PFSK-1 (cell line): ENCODE data around the gene MYCBP2.

Experiments used
- FOXP2 ChIP-seq: optimal IDR thresholded peaks from 2 replicates; pipeline ENCODE3; 2011; ENCODE audit warnings: borderline replicate concordance, control low read depth, inconsistent platforms; ENCODE audit not compliant: insufficient read depth; ENCODE audit errors: extremely low read length, extremely low read depth
- POLR2AphosphoS5 ChIP-seq: IDR thresholded peaks from 2 replicates; pipeline ENCODE4 v1.6.1; 2012; ENCODE audit warnings: low read depth, mild to moderate bottlenecking, control low read depth, low read length, moderate library complexity
- REST ChIP-seq, 2 experiments: IDR thresholded peaks; 2 replicates each; pipeline versions ENCODE4 v1.6.1 to v1.8.0; 2011 to 2012; ENCODE audit warnings: low read depth in 2 of 2, low read length in 2 of 2, control low read depth in 1 of 2, inconsistent platforms in 1 of 2, mild to moderate bottlenecking in 1 of 2, moderate library complexity in 1 of 2; ENCODE audit not compliant: insufficient read depth in 1 of 2
- SIN3A ChIP-seq: IDR thresholded peaks from 2 replicates; pipeline ENCODE4 v1.6.1; 2012; ENCODE audit warnings: mild to moderate bottlenecking, low read length, moderate library complexity, borderline replicate concordance; ENCODE audit not compliant: insufficient read depth
- TAF1 ChIP-seq: IDR thresholded peaks from 2 replicates; pipeline ENCODE4 v1.6.1; 2012; ENCODE audit warnings: low read length, control low read depth, borderline replicate concordance; ENCODE audit not compliant: insufficient read depth

MYCBP2 gene

GRCh38 chr13:77040076-77040475 is 286.8 kb downstream of the MYCBP2 start:
- no peak for TF ChIP-seq REST (IDR thresholded peaks at IDR 0.05; ENCODE audit: insufficient read depth in 1 of 2, low read depth in 2 of 2, low read length in 2 of 2)
- TF ChIP-seq SIN3A, result no peak
- TF ChIP-seq FOXP2, result no peak
- TF ChIP-seq POLR2AphosphoS5, result no peak
- no peak for TF ChIP-seq TAF1

DNA sequence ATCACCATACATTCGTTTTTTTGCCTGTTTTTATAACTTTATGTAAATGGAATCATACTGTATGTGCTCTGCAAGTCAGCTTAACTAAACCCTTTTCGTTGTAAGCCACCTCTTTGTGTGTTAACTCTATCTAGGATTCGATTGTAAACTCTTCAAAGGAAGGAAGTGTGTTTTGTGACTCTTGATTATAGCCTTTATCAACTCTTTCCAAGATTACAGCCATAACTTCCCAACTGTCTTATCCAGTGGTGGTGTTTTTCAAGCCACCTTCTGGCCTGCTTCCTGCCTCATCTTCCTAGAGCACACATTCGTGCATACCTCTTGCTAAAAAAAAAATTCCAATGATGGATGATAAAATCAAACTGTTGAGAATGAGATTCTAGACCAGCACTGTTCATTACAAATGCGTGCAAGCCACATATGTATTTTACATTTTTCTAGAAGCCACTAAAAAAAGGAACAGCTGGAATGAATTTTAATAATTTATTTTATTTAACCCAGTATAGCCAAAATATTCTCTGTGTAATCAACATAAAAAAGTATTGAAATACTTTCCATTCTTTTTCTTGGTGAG is 287.9 kb downstream of the MYCBP2 start:
- TF ChIP-seq TAF1 (no peak), SIN3A (no peak), REST (IDR thresholded peaks at IDR 0.05; ENCODE audit: insufficient read depth in 1 of 2, low read depth in 2 of 2, low read length in 2 of 2) (no peak), FOXP2 (no peak), POLR2AphosphoS5 (no peak)

GRCh38 chr13:77036279-77036678 is 290.6 kb downstream of the MYCBP2 start:
- TF ChIP-seq TAF1 (no peak), SIN3A (no peak), REST (IDR thresholded peaks at IDR 0.05; ENCODE audit: insufficient read depth in 1 of 2, low read depth in 2 of 2, low read length in 2 of 2) (no peak), POLR2AphosphoS5 (no peak), FOXP2 (no peak)

DNA sequence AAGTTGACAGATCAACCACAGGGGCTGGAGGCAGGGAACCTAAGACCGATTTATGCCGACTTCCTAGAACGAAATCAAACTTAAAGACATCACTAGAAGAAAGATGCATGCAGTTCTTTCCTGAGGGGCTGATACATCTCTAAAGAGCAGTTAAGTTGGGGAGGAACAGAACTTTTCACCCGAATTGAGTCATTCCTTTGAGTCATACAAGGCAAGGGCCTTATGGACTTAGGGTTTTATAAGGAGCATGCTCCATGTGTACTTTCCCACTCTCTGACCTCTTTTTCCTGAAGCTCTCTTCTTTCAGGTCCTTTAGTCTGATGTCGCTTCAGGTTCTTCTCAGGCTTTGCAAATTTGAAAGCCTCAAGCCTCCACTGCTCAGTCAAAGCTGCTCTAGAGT is 292.0 kb downstream of the MYCBP2 start:
- TF ChIP-seq SIN3A, result no peak
- TF ChIP-seq TAF1, result no peak

DNA sequence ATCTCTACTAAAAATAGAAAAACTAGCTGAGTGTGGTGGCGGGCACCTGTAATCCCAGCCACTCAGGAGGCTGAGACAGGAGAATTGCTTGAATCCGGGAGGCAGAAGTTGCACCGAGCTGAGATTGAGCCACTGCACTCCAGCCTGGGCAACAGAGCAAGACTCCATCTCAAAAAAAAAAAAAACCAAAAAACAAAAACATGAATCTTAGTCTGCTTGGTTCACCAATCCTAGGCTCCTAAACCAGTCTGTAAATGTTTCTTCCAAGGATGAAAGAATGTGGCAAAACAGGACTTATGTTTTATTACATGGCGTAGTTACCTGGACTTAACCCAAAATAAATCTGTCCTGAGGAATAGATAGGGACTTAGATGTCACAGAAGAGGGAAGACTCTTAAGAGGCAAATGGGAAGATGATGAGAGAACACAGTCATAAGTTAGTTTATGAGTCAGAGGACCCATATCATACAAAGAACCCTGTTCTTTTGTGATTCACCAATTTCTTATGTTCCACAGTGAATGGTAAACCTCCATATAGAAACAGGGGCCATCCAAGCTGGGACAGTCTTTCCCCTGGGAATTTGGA is 293.1 kb downstream of the MYCBP2 start:
- TF ChIP-seq POLR2AphosphoS5 (no peak), TAF1 (no peak), FOXP2 (no peak), SIN3A (no peak), REST (IDR thresholded peaks at IDR 0.05; ENCODE audit: insufficient read depth in 1 of 2, low read depth in 2 of 2, low read length in 2 of 2) (no peak)

GRCh38 chr13:77031656-77032243 is 295.1 kb downstream of the MYCBP2 start:
- TF ChIP-seq POLR2AphosphoS5 (no peak), TAF1 (no peak), FOXP2 (no peak), REST (IDR thresholded peaks at IDR 0.05; ENCODE audit: insufficient read depth in 1 of 2, low read depth in 2 of 2, low read length in 2 of 2) (no peak), SIN3A (no peak)
